ENCODE measurements around the gene METTL22.

Gene METTL22, protein sequence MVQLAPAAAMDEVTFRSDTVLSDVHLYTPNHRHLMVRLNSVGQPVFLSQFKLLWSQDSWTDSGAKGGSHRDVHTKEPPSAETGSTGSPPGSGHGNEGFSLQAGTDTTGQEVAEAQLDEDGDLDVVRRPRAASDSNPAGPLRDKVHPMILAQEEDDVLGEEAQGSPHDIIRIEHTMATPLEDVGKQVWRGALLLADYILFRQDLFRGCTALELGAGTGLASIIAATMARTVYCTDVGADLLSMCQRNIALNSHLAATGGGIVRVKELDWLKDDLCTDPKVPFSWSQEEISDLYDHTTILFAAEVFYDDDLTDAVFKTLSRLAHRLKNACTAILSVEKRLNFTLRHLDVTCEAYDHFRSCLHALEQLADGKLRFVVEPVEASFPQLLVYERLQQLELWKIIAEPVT

DNA sequence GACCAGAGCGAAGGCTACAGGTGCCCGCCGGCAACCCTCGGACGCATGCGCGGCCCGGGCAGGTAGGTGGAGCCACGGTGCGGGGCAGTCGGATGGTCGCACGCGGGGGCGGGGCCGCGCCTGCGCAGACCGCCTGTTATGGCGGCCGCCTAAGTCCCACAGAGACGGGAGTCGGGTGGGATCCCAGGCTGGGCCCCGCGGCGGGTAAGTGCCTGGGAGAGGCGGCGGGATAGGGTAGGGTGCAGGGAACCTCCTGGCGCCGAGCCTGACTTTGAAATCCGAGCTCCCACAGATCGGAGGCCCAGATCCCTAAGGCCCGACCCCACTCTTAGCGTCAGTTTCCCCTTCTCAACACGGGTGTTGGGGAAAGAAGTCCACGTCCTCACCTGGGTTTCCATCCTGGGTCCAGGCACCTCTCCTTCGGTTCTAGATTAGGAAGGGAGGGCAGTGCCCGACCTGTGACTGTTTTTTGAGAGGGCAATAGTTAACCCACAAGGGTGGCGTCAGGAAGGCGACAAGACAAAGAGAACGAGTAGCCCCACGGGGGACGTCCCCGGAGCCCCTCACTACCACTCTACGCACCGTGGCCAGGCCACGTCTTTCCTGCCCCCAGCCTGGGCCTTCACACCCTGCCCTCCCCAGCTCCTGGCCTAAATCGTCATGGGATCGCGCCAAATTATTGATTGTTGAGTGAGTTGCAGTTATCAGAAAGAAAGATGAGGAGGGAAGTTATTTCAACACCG, at the start of gene METTL22:
TSS of gene METTL22 (plus strand) at position 127 of the 743 bp plus-strand sequence. CDS start 3,968 bp downstream, outside the sequence.
- DNase-seq = peak; percentile 62 to 79

DNA sequence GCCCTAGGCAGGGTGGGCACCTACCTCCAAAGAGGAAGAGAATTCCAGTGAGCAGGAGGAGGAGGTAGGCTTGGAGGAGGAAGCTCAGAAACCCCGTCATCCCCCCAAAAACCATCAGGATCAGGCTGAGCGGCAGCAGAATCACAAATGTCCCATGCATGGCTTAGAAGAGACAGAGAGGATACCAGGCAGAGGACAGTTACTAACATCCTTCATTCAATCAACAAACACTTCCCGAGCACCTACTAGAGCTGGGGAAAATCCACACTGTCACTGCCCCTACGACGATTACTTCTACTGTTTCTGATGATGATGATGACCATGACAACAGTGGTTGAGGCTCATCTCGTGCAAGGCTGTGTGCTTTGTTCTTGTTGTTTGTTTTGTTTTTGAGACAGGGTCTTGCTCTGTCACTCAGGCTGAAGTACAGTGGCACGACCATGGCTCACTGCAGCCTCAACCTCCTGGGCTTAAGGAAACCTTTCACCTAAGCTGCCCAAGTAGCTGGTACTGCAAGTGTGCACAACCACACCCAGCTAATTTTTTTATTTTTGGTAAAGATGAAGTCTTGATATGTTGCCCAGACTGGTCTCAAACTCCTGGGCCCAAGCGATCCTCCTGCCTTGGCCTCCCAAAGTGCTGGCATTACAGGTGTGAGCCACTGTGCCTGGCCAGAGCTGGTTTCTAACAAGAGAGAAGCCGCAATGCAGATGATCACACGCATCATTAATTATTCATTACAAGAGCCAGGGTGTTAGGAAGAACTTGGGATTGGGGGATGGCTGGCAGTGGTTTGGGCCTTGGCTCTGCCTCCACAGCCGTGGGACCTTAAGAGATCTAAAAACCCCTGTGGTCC, 49.2 kb upstream of the METTL22 start:
- DNase-seq = no peak

DNA sequence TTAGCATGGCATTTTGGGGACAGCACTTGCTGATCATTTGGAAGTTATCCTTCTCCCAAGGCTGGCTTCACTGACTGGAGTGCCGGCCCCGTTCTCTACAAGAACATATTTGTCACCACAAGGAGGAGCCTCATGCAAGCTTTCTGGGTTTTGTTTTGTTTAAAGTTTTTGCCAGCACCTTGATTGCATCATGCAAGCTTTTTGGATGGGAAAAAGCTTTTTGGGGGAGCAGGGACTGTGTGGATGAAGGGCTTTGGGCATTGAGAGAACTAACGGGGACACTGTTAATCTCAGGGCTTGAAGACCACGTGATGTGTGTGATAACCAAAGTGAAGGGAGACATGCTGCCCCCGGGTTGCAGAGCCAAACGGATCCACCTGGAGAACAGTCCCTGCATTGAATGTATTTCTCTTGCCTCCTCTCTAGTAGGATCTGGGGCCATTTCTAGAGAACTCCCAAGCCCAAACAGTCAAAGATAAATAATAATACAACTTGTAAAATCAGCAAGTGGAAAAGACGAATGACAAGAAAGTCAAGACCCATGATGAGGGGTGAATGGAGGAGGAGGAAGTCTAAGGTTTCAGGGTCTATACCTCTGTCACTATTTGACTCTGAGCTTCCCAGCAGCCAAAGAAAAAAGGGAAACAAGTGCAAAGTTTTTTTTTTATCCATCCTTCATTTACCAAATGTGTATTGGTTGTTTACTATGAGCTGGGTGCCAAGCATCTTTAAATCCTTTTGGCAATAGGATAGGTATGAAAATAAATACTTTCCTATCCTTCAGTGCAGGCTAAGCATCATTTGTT, 48.4 kb upstream of the METTL22 start:
- no peak for DNase-seq

DNA sequence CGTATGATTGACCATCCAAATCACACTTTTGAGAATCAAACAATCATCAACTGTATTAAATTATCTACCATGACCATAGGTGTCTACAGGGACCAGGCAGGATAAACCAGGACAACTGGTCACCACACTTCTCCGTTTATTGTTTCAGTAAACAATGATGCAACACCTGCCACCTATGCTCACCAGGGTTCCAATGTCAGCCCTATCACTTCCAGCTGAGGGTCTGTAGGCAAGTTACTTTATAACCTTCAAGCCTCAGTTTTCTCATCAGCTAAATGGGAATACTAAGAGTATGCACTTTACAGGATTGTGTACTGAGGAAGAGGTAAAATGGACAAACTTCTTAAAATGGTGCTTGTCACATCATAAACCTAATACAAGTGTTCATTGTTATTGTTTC, 46.1 kb upstream of the METTL22 start:
- DNase-seq = no peak

DNA sequence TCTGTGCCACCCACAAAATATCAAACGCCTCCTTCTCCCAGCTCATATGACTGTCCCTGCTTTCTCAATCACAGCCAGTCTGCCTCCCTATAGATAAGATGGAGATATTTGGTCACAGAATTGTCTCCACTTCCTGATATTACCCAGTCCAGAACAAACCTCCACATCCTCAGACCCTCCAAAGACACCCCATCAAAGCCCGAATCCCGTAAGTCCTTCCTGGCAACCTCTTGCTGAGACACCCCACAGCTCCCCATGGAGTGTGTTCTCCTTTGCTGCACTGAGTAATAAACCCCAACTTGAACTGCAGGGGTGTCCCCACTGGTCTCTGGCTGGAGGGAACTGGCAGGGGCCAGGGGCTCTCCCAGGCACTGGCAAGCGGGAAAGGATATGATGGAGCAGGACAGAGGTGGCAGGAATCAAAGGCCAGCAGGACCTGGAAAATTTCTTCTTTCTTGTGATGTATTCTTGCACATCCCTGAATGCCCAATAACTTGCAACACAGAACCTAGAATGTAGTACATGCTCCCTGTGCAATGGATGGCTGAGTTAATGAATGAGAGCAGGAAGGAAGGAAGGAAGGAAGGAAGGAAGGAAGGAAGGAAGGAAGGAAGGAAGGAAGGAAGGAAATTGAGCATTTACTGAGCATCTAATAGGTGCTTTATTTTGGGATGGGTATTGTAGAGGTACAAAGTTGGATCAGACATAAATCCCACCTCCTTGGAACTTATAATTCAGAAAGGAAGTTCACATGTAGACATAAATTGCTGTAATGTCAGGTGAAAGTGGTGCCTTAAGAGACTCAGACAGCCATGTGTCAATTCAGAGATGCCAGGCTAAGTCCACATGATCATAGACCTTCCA, 45.1 kb upstream of the METTL22 start:
- no peak for DNase-seq

DNA sequence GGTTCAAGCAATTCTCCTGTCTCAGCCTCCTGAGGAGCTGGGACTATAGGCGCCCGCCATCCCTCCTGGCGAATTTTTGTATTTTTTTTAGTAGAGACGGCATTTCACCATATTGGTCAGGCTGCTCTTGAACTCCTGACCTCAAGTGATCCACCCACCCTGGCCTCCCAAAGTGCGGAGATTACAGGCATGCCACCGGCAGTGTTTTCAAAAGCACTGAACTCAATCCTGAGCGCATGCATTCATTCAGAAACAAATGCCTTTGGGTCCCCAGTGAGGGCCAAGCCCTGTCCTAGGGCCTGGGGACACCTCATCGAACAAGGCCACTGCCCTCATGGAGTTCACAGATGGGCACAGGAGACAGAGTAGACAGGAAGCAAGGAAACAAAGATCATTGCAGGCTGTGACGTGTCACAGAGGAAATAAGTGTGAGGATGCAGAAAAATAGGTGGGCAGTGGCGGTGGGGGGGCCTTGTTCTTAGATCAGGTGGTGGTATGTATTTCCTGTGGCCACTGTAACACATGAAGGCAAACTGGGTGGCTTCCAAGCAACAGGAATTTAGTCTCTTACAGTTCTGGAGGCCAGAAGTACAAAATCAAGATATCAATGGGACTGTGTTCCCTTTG, 43.7 kb upstream of the METTL22 start:
- DNase-seq = no peak

DNA sequence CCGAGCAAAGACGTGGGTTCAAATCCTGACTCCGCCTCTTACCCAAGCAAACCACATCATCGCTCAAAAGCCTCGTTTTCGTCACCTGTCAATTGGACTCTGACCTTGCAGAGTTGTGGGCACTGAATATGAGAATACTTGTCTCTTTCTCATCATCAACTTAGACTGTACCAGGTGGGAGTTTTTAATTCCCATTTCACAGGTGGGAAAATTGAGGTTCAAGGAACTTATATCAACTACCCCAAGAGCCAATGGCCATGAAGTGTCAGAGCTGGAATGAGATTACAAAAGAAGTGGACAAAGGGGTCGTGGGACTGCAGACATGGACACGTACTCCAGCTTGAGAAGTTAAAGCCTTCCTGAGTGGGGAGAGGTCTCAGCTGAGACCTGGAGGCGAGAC, 41.9 kb upstream of the METTL22 start:
- DNase-seq = no peak

DNA sequence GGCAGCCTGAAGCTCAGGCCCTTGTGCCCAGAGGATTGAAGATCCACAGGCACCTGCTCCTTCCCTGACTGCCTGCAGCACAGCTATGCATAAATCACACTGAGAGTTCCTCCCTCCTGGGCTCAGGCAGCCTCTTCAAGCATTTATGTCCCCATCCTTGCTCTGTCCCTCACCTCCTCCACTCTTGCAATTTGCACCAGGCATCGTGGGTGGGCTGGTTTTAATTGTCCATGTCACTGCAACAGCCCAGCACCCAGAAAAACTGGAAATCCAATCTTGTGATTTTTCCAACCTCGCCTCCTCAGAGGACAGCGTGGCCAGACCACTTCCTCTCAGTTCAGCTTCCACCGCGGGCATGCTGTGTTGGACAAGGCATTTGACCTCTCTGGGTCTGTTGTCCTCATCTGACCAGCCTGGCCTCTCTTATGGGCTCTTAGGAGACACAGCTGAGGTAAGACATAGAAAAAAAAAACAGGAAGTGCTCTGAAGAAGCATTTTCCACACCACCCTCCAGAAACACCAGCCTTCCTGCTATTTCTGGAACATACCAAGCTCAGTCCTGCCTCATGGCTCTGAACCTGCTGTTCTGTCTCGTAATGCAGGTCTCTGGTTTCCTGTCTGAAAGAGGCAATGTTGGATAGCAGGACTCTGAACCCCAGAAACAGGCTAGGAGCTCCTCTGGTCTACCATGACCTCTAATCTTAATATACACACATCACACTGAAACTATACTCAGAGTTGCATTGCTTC, 39.5 kb upstream of the METTL22 start:
- peak in 1 of 2 donors; percentile 3 for DNase-seq

DNA sequence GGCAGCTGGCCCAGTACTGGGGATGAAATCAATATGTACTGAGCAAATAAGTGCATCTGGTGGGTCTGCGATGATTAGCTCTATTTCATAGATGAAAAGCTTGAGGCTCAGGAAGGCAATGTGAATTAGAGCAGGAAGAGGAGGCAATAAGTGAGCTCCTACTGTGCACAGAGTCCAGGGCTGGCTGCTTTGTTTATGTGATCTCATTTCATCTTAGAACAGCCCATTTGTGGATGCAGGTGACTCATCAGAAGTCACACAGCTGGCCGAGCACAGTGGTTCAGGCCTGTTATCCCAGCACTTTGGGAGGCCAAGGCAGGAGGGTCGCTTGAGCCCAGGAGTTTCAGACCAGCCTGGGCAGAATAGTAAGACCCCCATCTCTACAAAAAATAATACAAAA, 38.3 kb upstream of the METTL22 start:
- DNase-seq = no peak

DNA sequence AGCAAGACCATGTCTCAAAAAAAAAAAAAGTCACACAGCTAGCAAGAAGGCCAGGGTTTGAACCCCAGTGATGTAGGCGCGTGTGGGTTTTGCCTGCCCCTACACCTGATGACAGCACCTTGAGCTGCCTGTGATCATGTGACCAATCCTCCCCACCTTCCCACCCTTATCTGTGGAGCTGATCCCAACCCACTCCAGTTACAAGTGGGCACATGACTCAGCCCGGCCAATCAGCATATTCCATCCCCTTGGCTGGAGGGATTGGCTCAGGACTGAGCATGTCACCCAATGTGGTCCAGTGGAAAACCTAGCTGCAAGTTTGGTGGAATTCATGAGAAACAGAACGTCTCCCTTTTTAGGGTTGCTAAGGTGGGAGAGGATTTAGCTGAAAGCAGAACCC, 37.8 kb upstream of the METTL22 start:
- no peak for DNase-seq

DNA sequence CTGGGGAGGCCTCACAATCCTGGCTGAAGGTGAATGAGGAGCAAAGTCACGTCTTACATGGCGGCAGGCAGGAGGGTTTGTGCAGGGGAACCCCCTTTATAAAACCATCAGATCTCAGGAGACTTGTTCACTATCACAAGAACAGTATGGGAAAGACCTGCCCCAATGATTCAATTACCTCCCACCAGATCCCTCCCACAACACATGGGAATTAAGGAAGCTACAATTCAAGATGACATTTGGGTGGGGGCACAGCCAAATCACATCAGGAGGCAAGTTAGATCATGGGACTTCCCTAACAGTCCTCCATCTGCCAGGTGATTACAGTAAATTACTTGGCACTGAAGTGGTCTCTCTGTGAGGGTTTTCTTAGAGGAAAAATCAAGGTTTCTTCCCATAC, 36.5 kb upstream of the METTL22 start:
- no peak for DNase-seq

DNA sequence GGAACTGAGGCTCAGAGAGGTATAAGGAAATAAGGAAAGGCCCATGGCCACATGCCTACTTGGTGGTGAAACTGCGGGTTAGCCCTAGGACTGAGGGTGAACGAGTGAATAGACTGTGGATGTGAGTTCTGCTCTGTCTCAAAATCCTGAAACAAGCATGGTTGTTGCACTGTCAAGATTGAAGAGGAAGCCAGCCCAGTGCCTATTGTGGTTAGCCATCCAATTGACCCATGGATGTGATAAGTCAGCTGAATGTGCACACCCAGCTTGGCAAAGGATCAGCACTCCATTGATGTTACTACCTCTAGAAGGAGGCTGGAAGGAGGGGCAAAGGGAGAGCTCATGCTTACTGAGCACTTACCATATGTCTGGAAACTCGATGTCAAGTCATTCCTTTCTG, 35.6 kb upstream of the METTL22 start:
- DNase-seq = no peak

DNA sequence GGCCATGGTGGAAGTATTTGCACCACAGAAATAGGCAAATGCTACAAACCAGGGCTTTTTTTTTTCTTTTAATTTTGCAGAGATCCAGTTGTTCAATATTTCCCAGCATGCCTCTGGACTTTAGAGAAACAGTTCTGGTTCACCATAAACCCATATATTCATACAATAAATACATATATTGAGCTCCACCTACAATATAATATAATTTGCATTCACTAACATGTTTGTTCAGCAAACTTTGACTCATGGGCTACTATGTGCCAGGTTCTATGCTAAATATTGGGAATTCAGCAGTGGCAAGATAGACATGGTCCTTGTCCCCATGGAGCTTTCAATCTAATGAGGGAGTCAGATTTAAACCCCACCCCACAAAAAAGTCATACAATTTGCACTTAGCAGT, 34.4 kb upstream of the METTL22 start:
- DNase-seq = no peak

DNA sequence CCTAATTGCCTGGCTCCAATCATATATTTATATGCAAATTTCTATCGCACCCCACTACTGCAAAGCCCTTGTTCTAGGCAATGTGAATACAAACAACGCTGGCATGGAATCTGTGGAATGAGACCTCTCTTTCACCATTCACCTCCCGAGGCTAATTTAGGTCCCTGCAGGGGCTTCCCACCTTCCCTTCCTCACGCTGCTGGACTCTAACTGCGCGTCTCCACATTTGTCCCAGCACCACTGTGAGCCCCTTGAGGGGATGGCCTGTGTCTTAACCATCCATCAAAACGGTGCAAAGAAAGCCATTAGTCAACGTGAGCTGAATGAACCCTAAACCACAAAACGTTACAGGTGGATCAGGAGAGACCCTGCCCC, 32.8 kb upstream of the METTL22 start:
- no peak for DNase-seq

DNA sequence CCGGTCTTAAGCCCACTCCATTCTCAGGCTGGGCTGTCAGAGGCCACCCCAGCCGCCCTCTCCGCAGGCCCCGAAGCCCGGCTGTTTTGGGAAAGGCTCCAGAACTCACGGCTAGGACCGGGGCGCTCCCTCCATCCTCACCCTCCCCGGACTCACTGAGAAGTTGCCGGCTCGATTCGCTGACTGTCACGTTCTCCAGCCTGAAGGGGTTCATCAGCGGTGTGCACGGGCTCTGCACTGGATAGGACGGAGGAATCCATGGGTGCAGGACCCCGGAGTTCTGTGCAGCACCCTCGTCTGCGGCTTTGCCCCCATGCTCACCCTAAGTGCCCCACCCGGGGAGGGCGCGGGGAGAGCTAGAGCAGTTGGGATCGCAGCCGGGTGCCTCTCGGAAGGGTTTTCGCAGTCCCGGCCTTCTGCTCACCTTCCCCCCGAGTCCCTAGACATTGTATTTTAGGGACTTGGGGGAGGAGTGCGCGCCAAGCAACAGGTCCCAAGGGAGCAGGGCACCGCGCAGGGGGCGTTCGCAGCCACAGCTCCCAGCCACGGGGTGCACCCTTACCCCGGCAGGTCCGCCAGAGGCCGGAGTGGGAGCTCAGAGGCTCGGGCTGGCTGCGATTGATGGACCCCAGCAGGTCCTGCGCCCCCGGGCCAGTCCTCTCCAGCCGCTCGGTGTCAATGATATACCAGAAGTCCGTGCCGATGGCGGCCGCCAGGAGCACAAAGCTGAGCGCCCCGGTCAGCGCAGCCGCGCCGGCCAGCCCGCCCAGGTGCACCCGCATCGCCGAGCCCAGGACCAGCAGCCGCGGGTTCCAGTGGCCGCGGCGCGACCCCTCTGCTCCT, 32.2 kb upstream of the METTL22 start:
- DNase-seq = no peak

DNA sequence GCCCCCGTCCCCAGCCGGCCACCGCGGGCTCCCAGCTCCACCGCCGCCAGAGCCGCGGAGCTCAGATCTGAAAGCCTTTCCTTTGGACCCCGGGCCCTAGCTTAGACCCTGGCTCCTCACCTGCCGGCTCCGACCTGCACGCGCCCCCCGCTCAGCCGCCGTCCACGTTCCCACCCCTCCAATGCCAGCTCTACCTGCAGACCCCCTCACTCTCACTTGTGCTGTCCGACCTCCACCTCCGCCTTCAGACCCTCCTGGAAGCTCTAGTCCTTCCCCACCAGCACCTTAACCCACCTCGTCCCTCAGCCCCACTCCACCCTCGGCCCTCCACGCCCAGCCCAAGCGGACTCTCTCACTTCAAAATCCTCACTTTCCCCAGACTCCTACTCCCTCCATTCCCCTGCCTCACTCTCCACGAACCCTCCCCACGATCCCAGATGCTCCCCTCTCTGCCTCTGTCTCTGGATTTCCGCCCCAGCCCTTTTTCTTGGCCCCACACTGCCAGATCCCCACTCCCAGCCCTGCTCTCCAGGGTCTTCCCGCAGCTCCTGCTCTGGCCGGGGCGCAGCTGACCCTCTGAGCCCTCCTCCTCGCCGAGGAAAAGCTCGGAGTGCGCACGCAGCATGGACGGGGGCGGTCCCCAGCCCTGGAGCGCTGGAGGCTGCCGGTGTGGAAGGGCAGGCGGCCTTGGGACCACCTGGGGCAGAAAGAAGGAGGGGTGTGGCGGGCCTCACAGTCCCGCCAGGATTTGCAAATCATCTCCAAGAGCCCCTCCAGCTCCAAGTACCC, 31.4 kb upstream of the METTL22 start, which contains the start of gene TMEM114:
TSS of gene TMEM114 (minus strand) at position 612 of the 789 bp plus-strand sequence. CDS start 673 bp downstream, outside the sequence.
- DNase-seq = no peak

DNA sequence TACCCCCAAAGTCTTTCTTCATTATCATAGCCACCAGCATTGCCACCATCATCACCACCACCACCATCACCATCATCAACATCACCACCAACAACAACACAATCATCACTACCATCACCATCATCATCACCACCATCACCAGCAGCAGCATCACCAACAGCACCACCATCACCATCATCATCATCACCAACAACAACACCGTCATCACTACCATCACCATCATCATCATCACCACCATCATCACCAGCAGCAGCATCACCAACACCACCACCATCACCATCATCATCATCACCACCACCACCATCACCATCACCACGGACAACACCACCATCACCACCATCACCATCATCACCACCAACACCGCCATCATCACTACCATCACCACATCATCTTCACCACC, 30.7 kb upstream of the METTL22 start:
- no peak for DNase-seq

DNA sequence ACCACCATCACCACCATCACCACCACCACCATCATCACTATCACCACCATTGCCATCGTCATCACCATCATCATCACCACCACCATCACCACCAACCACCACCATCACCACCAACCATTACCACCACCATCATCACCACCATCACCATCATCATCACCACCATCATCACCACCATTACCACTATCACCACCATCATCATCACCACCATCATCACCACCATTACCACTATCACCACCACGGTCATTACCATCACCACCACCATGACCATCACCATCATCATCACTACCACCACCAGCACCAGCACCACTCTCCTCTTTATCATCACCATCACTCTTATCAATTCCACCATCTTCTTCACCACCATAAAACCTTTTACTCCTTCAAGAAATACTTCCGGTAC, 30.0 kb upstream of the METTL22 start:
- DNase-seq = no peak

Data from hippocampal formation (tissue), 2 donors.